ENCODE measurements around the gene LMF2.

DNA sequence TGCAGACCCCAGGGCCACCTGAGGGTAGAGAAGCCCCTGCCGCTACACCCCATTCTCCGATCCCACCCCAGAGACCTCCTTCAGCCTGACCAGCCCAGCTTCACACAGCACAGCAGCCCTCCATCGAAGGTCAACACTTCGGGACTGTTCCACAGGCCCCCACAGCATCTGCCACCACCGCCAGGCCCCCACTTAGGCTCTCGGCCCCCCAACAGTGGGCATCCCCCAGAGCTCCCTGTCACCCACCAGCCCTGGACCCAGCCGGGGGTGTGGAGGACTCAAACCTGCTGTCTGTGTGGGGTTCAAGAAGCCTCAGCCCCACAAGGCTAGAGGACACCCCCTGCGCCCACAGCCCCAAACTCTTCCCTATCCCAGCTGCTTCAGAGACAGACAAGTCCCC lies 38.9 kb downstream of the LMF2 start:
- TF ChIP-seq, protein P1, sequence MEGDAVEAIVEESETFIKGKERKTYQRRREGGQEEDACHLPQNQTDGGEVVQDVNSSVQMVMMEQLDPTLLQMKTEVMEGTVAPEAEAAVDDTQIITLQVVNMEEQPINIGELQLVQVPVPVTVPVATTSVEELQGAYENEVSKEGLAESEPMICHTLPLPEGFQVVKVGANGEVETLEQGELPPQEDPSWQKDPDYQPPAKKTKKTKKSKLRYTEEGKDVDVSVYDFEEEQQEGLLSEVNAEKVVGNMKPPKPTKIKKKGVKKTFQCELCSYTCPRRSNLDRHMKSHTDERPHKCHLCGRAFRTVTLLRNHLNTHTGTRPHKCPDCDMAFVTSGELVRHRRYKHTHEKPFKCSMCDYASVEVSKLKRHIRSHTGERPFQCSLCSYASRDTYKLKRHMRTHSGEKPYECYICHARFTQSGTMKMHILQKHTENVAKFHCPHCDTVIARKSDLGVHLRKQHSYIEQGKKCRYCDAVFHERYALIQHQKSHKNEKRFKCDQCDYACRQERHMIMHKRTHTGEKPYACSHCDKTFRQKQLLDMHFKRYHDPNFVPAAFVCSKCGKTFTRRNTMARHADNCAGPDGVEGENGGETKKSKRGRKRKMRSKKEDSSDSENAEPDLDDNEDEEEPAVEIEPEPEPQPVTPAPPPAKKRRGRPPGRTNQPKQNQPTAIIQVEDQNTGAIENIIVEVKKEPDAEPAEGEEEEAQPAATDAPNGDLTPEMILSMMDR (IDR thresholded peaks at IDR 0.05), result no peak
- TF ChIP-seq POLR2A (IDR thresholded peaks at IDR 0.05), result no peak
